GM18499 (cell line): ENCODE data around the gene SLC5A1.

Experiments
- ATAC-seq: cut with Tn5 transposase; IDR thresholded peaks from one replicate; pipeline ENCODE4 v1.9.1; 2021; ENCODE audit warnings: moderate number of reproducible peaks; ENCODE audit not compliant: insufficient read depth, unreplicated experiment

Gene SLC5A1

DNA sequence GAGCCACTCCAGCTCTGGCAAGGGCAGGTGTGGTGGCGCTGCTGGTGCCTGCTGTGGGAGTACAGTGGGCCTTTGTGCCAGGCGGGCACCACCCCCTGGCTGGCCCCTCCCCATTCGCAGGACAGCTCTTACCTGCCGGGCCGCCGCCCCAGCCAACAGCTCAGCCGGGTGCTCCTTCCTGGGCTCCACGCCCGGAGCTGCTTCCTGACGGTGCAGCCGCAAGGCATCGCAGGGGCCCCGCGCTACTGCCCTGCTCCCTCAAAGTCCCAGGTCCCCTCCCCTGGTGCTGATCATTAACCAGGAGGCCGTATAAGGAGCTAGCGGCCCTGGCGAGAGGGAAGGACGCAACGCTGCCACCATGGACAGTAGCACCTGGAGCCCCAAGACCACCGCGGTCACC lies at the start of gene SLC5A1:
Gene SLC5A1, plus strand, starts transcription at position 338 of the 400 bp plus-strand sequence. Its CDS starts 21 bp downstream, at position 359.
- ATAC-seq = no peak

DNA sequence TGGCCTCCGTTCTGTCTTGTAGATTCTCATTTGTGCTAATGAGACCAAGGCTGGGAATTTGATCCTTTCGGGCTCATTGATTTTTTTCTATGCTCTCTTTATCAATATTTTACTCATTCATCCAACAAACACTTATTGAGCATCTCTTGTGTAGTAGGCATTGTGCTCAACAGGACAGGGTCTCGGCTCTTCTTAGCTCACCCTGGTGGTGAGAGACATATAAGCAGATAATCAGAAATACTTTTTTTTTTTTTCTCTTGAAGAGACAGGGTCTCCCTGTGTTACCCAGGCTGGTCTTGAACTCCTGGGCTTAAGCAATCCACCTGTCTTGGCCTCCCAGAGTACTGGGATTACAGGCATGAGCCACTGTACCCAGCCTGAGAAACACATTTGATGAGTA lies 48.0 kb upstream of the SLC5A1 start:
- ATAC-seq = no peak

DNA sequence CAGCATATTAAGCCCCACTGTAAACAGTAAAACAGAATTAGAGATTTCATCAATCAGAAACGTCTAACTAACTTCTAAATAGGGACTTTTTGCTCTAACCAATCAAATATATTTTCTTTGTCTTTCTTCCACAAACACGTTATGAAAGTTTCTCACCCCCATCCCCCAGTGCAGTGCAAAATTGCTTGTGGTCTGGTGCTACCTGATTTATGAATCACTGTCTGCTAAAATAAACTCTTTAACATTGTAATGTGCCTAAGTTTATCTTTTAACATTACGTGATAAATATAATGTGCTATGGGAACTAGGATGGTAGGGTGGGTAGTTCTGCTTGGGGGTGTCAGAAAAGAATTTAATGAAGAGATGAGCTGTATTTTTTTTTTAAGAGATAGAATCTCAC lies 47.3 kb upstream of the SLC5A1 start:
- no peak for ATAC-seq

DNA sequence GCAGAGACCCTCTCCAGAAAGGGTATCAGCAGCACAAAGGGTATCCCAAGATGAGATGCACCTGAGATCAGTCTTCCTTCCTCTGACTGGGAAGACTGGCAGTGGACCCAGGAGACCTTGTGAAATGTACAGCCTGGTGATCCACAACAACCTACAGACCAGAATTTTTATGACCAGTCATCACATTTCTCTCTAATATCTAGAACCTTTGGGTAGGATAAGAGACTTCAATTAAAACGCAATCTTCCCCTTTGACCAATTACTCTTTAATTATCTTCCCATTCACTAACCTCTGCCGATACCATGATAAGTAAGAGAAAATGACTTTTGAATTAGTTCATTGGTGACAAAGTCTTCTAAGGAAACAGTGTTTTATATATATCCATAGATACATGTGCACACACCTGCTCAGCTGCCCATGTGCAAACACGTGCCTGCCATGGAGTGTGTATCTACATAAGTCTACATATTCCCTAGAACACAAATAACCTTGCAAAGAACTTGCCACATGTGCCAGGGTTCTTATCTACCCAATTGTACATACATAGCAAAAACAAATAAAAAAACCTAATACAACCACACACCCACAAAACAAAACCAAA lies 44.2 kb upstream of the SLC5A1 start:
- ATAC-seq = no peak

DNA sequence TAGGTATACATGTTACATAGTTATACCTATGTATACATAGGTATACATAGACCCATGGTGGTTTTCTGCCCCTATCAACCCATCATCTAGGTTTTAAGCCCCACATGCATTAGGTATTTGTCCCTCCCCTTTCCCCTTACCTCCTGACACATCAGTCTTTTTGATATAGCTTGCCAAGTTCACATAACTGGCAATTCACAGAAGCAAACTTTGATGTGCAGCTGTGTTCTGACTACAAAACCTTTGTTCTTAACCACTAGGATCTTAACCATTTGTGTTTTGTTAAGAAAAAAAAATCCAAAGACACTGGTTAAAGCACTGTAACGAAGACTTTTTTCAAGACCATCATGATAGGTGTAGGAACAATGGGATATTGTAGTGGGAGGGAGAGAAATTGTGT lies 42.9 kb upstream of the SLC5A1 start:
- no peak for ATAC-seq

DNA sequence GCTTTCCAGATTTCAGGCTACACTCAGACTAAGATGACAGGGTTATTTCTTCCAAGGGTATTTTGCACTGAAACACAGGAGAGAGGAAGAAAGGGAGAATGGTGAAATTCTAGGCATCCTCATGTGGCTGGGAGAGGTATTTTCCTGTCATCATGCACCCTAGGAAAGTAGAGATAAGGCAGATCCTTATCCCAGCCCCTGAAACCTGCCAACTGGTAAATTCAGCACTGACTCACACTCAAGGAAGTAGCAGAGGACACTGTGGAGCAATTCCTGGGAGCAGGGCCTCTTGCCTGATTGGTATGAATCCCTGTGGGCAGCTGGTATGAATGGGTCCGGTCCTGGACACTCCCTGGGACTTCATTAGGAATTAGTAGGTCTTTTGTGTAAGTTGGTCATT lies 37.6 kb upstream of the SLC5A1 start:
- no peak for ATAC-seq

DNA sequence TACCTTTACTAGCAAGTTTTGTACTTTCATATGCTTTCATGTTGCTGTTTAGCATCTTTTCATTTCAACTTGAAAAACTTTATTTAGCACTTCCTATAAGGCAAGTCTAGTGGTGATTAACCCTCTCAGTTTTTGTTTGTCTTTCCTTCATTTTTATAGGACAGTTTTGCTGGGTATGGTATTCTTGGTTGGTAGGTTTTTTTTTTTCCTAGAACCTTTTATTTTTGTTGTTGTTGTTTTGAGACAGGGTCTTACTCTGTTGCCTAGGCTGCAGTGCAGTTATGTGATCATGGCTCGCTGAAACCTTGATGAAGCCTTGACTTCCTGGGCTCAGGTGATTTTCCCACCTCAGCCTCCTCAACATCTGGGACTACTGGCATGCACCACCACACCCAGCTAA lies 29.9 kb upstream of the SLC5A1 start:
- no peak for ATAC-seq

DNA sequence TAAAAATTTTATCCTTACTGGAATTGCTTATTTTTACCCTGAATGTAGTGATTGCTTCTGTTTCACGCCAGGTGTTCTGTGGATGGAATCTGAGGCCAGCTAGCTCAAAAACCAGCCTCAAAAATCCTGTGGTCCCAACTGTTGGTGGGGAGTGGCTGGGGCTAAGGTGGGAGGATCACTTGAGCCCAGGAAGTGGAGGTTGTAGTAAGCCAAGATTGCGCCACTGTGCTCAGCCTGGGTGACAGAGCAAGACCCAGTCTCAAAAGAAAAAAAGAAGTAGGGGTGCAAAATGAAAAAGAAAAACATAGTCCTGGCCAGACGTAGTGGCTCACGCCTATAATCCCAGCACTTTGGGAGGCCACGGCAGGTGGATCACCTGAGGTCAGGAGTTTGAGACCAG lies 27.0 kb upstream of the SLC5A1 start:
- ATAC-seq = no peak

DNA sequence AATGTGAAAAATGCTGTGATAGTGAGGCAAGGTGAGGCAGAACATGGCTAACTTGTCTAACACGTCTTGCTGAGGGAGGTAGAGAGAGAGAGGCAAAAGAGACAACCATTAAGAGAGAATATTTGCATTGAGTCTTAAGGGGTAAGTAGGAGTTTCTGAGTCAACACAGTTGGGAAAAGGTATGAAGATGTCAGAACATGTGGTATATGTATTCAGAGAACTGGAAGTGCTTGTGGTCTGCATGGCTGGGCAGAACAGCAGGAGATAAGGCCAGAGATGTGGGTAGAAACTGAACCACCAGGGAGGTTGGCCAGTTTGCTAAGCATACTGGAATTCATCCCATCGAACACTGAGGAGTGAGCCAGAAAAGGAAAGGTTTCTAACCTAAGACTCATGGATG lies 25.0 kb upstream of the SLC5A1 start:
- no peak for ATAC-seq

DNA sequence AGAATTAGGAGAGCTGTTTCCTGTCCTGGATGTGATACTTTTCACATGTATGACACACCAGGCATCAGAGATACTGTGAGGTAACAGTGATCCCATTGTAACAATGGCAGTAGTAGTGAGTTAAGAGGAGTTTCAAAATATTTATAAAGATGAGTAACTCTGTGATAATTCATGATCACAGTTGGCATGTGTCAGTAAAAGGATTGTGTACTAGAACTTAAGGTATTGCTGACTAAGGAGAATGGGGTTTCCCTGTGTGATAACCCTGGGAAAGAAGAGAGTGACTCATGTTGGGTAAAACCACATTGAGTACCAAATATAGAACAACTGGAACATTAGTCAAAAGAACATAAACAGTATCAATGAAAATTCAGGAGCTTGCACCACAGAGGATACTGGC lies 22.9 kb upstream of the SLC5A1 start:
- no peak for ATAC-seq

DNA sequence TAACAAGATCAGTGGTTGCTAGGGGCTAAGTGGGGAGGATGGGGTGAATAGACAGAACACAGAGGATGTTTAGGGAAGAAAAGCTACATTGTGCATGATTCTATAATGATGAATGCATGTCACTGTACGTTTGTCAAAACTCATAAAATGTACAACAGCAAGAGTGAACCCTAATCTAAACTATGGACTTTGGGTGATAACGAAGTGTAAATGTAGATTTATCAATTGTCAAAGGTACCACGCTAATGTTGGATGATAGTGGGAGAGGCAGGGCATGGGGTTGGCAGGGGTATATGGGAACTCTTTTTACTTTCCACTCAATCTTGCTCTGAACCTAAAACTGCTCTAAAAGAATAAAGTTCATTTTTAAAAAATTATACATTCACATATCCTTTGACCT lies 21.3 kb upstream of the SLC5A1 start:
- no peak for ATAC-seq

DNA sequence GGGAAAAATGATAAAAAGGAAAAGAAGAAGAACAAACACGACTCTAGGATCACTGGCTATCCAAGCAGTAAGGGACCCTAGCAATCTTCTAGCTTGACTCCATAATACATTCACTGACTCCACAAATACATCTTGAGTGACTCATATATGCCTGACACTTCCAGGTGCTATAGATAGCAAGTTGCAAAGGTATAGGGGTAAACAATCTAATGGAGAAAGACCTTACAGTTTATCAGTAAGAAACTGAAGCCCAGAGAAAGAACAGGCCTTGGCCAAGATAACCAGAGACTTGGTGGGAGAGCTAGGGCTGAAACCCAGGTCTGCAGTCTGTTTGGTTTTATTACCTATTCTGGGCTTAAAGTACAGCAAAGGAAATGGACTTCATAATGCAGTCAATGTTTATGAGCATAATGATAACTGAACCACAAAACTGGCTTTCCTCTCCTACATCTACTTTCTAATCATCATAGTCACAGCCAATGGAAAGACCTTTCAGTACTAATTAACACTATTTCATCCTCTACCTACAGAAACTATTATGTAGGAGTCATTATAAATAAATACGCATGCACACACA lies 19.7 kb upstream of the SLC5A1 start:
- no peak for ATAC-seq

DNA sequence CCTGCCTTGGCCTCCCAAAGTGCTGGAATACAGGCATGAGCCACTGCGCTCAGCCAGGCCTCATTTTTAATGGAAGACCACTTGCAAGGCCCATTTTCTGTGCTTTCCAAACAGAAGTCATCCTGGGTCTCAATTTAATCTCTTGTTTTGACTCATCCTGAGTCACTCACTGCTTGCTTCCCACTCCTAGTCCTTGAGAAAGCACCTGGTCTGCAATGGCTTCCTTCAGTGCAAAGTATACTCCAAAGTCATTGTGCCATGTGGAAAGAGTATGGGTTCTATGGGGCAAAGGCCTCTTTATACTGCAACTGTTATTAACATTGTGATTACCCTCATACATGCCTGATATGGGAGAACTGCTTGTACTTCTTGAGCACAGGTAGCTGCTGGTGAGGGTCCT lies 18.3 kb upstream of the SLC5A1 start:
- no peak for ATAC-seq

DNA sequence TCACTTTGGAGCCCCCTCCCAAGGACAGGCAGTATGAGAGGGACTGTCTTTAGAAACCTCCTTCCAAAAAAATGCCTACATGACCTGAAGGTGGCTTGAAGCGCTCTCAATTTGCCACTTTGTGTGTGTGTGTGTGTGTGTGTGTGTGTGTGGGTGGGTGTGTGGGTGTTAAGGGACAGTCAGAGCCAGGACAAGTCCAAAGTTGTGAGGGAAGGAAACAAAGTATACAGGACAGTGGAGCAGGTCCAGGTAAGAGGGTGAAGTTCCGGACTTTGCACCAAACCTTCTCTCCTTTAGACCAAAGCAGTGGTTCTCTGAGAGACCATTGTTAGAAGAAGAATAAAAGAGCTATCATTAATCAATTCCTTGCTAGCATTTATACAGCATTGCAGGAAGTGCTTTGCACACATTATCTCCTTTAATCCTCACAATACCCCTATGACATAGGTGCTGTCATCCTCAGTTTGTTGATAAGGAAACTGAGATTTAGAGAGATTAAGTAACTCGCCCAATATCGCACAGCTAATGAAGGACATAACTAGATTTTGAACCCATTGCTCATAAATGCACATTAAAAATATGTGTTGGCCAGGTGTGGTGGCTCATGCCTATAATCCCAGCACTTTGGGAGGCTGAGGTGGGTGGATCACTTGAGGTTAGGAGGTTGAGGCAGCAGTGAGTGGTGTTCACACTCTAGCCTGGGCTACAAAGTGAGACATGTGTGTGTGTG lies 12.4 kb upstream of the SLC5A1 start:
- no peak for ATAC-seq

DNA sequence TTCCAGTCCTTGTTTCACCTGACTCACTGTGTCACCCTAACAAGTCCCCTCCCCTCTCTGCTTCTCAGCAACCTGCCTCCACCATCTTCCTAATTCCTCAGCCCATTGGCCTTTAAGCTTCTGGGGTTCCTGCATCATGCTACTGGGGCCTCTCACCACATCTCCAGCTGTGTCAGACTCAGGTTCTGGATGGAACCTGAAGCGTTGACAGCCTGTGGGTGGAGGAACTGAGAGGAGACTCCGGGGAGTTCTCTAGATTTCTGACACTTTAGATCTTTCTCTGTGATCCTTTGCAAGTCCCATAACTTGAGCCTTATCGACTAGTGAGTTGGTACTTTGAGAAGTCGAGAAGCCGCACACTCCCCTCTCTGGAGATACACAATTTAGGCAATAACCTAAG lies 11.6 kb upstream of the SLC5A1 start:
- ATAC-seq = no peak

DNA sequence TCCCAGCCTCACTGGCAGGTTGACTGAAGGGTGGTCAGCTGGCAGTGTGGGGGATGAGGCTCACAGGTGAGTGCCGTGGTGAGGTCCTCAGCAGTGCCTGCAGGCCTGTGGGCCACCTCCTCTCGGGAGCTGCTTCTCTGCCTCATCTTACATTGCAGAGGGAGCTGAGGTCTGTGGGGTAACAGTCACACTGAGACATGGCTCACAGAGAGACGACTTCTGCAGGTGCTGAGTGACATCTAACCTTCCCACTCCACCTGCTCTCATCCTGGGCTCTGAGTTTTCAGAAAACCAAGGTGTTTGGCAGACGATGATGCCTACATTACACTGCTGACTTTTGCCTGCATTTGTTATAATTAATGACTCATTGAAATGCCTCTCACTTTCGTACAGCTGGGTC lies 8.8 kb upstream of the SLC5A1 start:
- ATAC-seq = no peak

DNA sequence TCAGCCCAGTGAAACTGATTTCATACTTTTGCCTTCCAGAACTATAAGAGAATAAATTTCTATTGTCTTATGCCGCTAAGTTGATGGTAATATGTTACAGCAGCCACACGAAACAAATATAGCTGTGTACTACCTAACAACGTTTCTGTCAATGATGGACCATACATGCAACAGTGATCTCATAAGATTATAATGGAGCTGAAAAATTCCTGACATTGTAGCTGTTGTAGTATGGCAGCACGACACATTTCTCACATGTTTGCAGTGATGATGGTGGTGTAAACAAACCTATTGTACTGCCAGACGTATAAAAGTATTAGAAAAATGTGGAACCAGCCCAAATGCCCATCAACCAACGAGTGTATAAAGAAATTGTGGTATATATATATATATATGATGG lies 5.8 kb upstream of the SLC5A1 start:
- no peak for ATAC-seq

DNA sequence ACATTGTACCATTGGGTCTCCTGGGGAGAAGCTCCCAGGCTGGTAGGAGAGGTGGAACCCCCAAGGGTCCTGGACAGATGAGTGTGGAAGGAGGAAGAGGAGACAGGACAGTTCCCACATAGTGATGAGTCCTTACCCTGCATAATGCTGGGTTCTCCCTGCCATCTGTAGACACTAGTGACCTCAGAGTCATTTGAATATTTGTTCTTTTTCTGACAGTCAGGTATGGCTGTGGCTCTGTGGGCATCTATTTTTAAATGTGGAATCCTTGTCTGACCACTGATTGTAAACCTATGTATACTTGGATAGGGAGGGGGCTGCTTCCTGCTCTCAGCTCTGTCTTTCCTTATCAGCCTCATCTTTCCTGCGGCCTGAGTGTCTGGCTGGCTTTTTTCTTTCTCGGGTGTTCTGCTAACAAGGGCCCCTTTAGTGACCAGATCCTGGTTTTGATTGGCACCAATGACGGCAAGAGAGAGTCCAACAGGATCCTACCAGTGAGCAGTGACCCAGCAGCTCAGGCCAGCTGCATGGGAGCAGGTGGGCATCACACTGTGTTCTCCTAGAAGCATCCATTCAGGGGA lies 2.6 kb upstream of the SLC5A1 start:
- ATAC-seq = no peak

DNA sequence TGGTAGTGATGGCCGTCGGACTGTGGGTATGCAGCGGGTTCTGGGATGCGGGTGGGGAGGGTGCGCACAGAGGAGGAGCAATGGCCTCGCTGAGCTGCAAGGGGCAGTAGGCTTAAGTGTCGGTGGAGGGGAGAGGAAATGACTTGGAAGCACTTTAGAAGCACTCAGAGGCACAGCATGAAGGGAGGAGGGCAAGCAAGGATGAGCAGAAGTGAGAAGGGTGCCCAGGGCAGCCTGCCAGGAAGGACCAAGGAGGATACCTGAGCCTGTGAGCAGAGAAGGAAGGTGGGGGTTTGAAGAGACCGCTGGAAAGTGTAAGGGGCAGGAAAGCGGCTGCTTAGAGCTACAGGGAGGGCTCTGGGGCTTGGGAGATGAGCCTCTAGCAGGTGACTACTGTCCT lies 330 bp downstream of the SLC5A1 start:
- ATAC-seq = no peak

DNA sequence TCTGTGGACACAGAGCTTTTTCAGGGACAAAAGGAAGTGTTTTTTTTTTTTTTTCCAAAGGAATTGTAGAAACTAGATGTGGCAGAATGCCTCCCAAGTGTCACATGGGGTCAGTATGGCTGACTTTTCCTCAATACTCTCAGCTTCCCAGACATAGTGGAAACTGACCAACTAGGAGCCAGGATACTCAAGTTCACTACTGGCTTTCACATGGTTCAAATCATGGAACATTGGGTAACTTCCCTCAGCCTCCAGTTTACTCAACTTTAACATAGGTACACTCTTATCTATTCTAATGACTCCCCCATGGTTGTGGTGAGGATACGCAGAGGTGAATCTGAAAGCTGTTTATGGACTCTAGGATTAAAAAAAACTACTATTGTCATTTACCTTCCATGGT lies 1.4 kb downstream of the SLC5A1 start:
- no peak for ATAC-seq

DNA sequence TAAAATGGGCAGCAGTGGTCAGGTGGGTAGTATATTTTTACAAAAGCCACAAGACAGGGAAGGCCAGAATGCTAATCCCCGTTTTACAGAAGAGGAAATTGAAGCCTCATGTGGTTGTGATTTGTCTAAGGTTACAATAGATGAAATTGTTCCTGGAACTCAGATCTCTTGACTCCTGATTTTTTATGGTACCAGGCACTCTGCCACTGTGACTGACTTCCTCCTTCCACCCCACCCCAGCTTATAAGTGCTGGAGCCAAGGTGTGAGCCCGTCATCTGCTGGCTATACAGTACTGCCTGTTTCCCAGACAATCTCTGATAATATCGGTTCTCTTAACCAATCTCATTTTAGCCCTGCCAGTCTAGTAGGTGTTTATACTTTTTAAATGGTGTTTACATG lies 1.9 kb downstream of the SLC5A1 start:
- no peak for ATAC-seq

DNA sequence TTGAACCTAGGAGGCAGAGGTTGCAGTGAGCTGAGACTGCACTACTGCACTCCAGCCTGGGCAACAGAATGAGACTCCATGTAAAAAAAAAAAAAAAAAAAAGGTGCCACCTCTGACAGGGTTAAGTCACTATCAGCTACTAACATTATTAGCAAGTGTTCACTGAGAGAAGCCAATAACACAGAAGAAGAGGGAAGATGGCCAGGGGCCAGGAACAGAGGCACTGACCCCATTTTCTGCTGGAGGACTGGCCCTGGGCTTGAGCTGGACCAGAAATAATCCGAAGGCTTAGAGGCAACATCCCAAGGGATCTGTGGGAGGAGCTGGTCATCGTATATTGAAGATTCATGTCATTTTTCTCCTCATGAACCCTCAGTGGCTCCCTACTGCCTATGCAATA lies 5.0 kb downstream of the SLC5A1 start:
- no peak for ATAC-seq
